Kidney glomerular epithelial cell (primary cell): Measurements from ENCODE around the gene RORC.

Experiments used
- DNase-seq: peaks from one replicate; lab custom pipeline; 2025; lab: John Stamatoyannopoulos, UW

RORC gene

DNA sequence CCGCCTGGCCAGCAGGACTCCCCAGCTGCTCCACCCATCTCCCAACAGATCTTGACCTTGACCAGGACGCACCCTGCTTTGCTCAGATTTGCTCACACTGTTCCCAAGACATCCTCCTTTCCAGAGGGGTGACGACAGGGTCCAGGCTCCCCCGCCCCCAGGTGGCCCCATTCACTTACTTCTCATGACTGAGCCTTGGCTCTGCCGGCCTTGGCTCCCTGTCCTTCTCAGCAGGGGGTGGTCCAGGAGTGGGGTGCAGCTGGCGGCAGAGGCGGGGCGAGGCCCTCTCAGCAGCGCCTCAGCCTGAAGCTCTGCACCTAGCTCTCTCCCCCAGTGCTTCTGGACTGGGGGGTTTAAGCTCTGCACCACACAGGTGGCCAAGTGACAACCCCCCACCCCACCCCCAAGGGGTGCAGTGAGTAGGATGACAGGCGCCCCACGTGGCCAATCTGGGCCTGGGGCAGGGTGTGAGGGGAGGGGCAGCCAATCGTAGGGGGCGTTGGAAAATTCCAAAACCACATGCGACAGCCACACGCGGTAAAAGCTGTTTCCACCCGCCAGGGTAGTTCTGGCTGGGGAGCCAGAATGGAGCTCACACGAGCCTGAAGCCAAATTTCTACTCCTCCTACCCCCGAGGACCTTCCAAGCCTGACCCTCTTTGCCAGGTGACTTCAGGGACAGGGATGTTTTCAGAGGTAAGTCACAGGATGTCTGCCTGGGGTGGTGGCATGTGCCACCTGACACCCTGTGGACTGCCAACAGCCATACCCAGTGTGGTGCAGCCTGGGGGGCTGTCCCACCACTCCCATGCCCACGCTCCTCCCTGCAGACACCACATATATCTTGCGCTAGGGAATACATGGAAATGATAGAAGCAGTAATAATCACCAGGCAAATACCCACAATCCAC lies 5.6 kb downstream of the RORC start:
- DNase-seq = no peak

DNA sequence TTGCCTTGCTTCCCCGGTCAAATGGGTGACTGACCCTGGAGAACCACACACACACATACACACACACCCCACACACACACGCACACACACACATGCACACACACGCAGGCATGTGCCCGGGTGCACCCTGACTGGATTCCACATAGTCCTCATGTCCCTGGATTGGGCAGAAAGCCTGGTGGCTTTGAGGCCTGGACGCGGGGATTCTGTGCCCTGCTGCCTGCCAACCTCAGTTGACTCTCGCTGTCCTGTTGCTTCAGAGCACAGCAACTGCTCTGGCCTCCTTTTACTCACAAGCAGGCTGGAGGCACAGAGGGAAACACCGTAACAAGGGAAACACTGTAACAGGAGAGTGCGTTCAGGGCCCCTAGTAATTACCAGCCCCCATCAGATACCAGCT lies 6.4 kb downstream of the RORC start:
- no peak for DNase-seq

- no peak for DNase-seq
Measured at GRCh38 chr1:151823175-151823574, 8.4 kb downstream of the RORC start.

GRCh38 chr1:151822404-151822803 lies 9.2 kb downstream of the RORC start:
- DNase-seq = peak; percentile 5

DNA sequence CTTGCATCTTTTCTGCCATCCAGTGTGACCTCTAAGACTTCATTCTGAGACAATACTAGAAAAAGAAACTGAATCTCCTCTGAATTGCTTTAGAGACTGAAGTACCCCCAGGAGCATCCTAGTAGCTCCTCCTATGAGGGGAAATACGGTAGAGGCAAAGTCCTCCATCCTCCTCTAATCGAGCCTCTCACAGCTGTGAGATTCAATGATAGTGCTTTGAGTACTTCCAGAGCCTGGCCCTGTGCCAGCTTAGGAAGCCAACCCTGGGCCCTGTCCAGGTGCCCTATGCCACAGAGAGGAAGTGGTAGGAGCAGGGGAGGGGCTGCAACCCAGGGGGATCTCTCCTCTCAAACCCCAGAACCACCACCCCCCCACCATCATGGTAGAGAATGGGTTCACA lies 10.7 kb downstream of the RORC start:
- no peak for DNase-seq

GRCh38 chr1:151819976-151820623 lies 11.5 kb downstream of the RORC start:
- DNase-seq = no peak

- no peak for DNase-seq
Measured at GRCh38 chr1:151819227-151819835, 12.3 kb downstream of the RORC start.

GRCh38 chr1:151817353-151817730 lies 14.3 kb downstream of the RORC start:
- no peak for DNase-seq

DNA sequence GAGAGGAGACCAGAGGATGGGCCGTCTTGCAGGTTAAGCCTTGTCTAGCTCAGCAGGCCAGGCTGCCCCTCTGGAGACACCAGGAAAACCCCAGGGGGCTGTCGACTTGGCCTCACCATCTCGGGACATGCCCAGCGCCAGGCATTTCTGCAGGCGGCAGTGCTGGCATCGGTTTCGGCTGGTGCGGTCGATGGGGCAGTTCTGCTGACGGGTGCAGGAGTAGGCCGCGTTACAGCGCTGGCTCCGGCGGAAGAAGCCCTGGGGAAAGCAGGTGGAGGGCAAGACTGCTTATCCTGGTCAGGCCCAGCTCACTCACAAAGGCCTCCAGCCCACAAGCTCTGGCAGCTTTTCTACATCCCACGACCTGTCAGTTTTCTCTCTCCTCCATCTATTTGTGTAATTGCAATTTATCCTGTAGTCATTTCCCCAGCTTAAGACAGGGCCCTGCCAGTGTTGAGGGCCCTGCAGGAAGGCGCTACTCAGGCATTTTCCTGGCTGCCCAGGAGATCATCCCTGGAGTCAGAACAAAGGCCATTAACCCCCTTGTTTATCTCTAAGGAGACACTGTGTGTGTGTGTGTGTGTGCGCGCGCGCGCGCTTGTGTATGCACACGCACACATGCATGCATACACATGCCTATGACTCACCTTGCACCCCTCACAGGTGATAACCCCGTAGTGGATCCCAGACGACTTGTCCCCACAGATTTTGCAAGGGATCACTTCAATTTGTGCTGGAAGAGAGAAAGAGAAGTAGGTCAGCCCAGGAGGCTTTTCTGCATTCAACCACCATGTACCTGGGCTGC lies 14.9 kb downstream of the RORC start:
- no peak for DNase-seq

DNA sequence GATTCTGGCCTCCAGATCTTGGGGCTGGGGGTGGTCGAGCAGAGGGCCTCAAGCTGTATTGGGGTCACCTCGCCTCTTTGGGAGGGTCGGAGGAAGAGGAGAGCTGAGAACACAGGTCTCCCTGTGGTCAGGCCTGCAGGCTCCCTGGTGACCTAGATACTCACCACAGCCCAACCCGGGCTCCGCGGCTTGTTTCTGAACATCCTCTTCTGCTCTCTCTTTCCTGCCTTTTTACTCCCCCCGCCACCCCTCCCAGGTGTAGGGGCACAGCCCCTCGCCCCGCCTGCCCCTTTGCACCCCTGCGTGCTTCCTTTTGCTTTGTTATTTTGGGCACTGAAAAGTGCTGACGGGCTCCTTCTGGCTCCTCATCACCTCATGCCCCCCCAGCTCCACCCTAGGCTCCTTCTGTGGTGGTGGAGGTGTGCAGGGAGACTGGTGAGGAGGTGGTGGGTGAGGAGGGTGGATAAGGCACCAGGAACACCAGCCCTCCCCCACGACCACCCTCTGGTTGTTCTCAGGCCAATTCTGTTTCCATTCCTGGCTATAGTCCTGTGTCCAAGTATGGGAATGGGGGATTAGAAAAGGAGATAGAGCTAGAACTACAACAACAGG lies 15.8 kb downstream of the RORC start:
- DNase-seq = no peak

- no peak for DNase-seq
Measured at GRCh38 chr1:151814971-151815545, 16.5 kb downstream of the RORC start.

DNA sequence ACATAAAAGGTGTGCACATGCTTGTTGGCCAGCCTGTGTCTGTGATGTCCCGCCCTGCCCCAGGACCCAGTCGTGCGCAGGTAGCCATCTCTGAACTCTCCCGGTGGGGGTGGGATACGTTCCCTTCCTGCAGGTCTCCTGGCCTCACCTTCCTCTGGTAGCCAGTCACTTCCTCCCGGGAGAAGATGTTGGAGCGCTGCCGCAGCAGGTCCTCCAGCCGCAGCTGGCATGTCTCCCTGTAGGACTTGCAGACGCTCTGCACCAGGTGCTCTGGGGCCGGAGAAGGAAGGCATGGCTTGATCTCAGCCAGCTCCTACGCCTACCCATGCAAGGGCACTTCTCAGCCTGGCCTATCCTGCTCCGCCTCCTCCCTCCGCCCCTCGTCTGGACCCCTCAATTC lies 17.2 kb downstream of the RORC start:
- no peak for DNase-seq

DNA sequence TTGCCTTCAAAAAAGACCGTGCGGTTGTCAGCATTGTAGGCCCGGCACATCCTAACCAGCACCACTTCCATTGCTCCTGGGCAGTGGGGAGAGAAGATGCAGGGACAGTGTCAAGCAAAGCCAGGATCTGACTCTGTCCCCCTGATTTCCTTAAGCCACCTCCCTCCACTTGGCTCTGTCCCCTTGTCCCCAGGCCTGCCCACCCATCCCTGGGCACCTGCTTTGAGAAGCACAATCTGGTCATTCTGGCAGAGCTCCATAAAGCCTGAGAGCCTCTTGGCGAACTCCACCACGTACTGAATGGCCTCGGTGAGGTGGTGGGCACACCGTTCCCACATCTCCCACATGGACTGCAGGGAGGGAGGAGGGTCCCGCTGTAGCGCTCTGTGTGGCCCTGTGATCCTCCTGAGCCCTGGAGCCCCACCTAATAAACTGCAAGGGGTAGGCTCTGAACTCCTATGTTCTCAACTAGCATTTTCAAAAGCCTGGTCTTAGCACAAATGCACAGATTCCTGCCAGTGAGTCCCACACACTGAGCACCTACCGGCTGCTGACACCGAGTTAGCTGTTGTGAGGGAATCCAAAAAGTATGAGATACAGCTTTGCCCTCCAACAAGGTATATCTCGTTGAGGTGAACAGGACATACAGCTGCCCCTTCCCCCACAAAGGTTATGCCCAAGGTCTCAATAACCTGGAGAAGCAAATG lies 18.2 kb downstream of the RORC start:
- no peak for DNase-seq

DNA sequence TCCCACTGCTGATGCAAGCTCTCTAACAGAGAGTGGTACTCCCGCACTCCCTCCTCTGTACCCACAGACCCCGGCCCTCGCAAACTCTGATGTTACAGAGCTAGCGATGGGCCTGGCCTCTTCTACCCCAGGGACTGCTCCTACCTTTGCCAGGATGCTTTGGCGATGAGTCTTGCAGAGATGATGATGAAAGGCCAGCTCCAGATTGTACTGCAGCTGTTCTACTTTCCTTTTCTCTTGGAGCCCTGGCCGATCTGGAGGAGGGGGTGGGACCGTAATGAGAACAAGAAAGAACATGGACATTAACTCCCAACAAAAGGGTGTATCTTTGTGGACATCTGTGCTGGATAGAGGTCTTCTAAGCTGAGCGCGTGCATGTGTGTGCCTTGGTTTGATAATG lies 20.4 kb downstream of the RORC start:
- DNase-seq = no peak

- no peak for DNase-seq
Measured at GRCh38 chr1:151809985-151810556, 21.5 kb downstream of the RORC start.

- DNase-seq = no peak
Measured at GRCh38 chr1:151809290-151809984, 22.2 kb downstream of the RORC start.

DNA sequence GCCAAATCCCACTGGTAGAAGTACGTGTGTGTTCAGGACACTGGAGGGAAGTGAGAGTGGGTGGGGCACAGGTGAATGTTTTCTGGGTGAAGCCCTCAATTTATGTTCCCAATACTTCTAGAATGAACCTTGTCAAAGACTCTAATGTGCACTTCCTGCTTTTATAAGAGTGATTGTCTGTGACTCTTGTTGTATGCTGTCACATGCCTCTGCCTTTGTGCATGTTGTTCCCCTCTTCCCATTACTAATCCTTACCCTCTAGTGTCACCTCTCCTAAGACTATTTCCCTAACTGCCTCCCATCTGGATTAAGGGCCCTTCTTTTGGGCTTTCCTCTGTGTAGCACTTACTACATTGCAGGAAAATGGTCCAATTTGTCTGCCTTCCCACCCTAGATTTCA lies 23.8 kb downstream of the RORC start:
- DNase-seq = no peak

GRCh38 chr1:151807131-151807530 lies 24.5 kb downstream of the RORC start:
- no peak for DNase-seq

DNA sequence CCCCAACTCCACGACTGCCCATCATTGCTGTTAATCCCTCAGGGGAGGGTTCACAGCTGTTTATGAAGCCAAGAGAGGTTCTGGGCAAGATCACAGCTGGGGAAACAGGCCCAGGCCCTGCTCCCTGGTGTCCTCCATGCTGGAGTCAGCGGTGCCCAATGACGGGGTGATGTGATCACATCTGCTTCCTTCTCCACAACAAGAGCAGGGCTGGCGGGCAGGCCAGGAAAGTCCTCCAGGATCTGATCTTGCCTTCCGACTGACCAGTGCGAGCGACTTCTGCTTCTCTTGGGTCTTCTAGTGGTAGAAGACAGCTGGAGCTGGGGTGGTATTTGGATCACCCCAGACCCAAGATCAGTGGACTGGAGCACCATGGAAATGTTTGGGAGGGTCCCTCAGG lies 25.4 kb downstream of the RORC start:
- no peak for DNase-seq
